SK-N-DZ (cell line): ENCODE measurements around the gene ECM1. TPM values are rescaled to one million over a fixed set of nuclear protein-coding genes. Genes with fewer than 3 reads are reported as not detected.
A peak's percentile ranks its signal among the peaks of the same experiment; 100 is the strongest.

Experiments used
- DNase-seq: peaks from one replicate; pipeline ENCODE4 v3.0.0-alpha.2; 2015; ENCODE audit warnings: low spot score
- polyA plus RNA-seq, 2 experiments: library from polyadenylated mRNA; depleted of rRNA; stranded (reverse); fragments of >200 nt; gene quantifications; 2 replicates each; pipeline ENCODE4 v1.2.3, GENCODE V29; 2014

ECM1 gene
- polyA plus RNA-seq (2014; cell fraction: cytosol; rRNA removed): 1.2 and 1.3 TPM in 2 replicates
- 8.0 and 10.6 TPM in 2 replicates for polyA plus RNA-seq (2014; cell fraction: nucleus; rRNA removed)

DNA sequence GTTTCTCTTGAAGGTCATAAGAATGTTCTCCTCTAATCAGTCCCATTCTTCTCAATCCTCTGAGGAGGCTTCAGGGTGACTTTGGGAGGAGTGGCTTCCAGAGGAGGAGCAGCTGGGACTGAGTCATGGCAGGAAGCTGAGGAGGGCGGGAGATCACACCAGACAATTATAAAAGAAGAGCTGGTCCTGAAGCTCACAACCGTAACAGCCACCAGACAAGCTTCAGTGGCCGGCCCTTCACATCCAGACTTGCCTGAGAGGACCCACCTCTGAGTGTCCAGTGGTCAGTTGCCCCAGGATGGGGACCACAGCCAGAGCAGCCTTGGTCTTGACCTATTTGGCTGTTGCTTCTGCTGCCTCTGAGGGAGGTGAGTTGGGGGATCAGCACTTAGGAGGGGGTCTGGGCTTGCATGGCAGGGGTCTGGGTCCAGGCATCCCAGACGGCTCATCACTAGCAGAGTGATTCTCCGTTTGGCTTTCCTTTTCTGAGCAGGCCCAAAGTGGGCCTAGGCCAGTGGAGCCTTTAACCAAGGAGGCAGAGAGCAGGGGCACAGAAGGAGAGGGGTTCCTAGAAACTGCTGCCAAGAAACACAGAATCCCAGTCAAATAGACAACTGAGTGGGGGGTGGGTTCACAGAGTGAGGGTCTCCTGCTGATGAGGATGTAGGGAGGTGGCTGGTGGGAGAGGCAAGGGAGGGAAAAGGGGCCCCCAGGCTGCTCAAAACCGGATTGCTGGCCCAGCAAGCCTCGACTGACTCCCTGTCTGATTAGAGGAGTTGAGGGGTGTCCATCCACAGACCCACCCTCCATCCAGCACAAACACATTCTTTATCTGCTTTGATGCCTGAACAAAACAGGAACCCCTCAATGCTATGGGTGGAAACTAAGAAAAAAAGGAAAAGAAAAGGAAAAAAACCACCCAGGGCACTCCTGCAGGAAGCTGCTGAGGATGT is at the start of gene ECM1:
ECM1 (plus strand) TSS at position 198 of the 953 bp plus-strand sequence; CDS start at position 299, 101 bp downstream.
- DNase-seq: no peak

DNA sequence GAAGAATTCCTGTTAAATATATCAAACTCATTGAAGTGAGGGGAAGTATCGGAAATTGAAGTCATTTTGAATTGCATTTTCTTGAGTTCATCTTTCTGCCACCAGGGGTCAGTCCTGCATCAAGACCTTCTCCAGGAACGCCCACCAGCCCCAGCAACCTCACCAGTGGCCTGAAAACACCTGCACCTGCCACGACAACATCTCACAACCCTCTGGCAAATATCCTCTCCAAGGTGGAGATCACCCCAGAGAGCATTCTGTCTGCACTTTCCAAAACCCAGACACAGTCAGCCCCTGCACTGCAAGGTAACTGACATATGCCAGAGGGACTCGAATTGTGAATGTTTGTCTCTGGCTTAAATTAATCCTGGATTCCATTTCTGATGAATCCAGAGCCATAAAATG is 43.5 kb upstream of the ECM1 start:
- DNase-seq: peak; percentile 72

DNA sequence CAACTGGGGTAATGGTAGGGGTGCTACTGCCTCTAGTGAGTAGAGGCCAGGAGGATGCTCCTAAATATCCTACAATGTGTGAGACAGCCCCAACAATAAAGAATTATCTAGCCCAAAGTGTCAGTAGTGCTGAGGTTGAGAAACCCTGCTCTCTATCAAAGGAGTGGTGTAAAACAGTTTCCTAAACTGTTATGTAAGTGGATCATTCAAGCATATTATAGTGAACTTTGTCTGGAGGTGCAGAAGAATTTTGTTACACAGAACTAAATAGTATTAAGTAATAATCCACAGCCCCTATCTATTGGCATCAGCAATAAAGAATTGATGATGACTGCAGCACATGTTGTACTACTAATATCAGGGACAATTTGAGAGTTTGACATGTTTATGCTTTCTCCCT is 40.9 kb upstream of the ECM1 start:
- no peak for DNase-seq

DNA sequence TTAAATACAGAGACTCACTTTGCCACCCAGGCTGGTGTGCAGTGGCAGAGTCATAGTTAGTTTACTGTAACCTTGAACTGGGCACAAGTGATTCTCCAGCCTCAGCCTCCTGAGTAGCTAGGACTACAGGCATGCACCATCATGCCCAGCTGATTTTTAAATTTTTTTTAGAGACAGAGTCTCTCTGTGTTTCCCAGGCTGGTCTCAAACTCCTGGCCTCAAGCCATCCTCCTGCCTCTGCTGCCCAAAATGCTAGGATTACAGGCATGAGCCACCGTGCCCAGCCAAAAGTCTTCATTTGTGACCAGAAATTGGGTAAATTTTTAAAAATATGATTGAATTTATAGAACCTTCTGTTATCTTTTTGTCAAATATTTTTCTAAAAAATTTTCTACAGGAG is 38.6 kb upstream of the ECM1 start:
- DNase-seq: no peak

DNA sequence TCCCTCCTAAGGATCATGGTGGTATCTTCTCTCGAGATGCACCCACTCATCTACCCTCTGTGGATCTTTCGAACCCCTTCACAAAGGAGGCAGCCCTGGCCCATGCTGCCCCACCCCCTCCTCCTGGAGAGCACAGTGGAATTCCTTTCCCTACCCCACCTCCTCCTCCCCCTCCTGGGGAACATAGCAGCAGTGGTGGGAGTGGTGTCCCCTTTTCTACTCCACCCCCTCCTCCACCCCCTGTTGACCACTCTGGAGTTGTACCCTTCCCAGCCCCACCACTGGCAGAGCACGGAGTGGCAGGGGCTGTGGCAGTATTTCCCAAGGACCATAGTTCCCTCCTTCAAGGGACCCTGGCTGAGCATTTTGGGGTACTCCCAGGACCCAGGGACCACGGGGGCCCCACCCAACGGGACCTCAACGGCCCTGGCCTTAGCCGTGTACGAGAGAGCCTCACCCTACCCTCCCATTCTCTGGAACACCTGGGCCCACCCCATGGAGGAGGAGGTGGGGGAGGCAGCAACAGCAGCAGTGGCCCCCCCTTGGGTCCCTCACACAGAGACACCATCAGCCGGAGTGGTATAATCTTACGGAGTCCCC is 35.2 kb upstream of the ECM1 start:
- DNase-seq: no peak

DNA sequence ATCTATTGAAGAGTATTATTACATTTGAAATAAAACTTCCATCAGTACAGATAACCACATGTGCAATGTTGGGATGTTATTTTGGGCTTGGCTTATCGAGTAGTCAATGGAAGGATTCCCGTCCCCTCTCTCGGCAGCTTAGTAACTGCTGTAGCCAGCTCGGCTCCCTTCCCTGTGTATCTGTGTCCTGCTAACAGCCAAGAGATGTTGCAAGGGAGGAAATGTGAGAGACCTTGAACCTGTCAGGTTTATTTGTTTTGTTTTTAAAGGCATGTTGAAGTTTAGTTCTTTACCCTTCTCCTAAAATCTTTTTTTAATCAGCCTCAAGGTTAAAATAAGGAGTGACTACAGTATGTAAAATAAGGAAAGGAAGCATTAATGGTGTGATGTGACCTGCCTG is 34.2 kb upstream of the ECM1 start:
- no peak for DNase-seq

DNA sequence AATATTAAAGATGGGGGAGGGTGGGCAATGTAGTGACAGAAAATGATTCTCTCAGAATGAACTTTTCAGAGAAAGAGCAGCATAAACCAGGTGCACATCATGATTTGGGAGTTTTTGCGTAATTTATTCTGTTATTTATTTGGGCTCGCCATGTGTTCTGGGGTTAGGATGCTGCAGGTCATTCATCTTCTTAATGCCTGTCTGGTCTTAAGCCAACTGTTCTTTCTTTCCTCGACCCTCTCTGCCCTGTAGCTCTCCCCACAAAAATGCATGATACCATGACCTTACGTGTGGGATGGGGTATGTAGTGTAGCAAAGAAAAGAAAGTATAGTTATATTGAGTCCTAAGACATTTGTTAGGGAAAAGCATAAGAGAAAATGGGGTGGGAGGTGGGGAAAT is 33.0 kb upstream of the ECM1 start:
- DNase-seq: no peak

DNA sequence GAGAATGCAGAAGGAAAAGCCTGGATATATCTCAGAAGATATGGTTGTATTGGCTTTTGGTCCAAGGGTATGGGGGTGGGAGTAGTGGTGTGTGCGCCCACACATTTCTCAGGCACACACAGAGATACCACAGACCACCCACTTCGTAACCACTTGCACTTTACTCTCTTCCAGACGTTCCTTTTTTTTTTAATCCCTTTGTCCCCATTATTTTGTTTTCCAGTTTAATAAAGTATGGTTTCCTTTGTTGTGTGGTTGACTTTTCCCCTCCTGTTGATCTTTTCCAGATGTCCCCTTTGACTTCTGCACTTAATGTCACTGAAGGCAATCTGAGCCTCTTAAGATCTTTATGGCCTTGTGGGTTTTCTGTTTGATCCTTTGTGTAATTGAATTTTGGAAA is 31.2 kb upstream of the ECM1 start:
- DNase-seq: peak; percentile 93

DNA sequence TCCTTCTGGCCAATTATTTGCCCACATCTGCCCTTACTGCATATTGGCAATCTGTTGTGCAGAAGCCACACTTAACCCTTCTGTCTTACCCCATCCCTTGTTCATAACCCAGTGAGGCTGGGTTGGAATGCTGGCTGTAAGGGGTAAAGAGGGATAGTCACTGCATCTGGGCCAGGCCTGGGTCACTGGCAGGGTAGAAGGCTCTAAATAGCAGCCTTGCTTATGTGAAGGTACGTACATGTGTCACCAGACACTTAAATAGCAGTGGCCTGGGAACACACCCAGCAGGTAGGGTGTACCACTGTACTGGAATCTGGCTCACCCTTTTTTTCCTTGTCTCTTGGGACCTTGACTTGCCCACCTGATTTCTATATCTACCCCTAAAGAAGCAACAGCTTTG is 30.6 kb upstream of the ECM1 start:
- no peak for DNase-seq

DNA sequence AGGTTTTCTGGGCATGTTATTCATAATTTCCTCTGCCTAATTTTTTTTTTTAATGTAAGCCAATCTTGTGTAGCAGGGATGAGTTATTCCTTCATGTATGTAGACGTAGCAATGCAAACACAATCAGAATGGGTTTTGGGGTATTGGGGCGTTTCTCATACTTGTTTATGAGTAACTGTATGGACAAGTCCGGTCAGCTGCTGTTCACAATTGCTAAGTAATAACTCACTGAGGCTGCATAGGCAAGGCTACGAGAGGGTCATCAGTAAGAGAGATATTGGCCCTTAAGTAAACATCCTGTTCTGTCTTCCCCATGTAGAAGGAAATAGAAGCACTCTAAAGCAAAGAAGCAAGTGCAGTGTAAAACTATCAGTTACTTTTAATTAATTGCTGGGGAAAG is 30.2 kb upstream of the ECM1 start:
- DNase-seq: no peak

DNA sequence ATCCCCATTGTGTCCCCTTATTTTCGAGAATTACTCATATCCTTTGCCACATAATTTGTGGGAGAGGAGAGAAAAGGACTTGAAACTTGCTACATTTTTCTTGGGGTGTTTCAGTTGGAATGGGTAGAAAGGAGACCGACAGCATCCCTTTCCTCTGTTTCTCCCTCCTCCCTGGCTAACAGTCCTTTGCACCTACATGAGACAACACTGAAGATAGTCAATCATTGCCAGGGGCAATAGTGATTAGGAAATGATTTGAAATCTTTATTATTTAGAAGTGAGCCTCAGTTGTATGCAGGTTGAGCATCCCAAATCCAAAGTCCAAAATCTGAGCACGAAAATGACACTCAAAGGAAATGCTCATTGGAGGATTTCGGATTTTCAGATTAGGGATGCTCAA is 28.5 kb upstream of the ECM1 start:
- DNase-seq: no peak

DNA sequence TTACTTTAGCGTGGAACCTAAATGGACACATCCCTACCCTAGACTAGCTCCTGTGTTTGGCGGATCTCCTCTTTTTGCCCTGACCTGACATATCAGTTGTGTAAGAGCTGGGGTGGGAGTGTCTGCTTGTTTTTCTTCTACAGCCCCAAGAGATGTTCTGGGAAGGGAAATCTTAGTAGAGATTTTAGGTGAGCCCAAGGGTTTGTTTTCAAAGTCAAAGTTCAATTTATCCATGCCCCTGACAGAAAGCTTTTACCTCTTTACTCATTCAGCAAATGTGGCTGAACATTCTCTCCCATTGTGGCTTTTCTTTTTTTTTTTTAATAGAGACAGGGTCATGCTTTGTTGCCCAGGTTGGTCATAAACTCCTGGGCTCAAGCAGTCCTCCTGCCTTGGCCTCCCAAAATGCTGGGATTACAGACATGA is 28.0 kb upstream of the ECM1 start:
- no peak for DNase-seq

DNA sequence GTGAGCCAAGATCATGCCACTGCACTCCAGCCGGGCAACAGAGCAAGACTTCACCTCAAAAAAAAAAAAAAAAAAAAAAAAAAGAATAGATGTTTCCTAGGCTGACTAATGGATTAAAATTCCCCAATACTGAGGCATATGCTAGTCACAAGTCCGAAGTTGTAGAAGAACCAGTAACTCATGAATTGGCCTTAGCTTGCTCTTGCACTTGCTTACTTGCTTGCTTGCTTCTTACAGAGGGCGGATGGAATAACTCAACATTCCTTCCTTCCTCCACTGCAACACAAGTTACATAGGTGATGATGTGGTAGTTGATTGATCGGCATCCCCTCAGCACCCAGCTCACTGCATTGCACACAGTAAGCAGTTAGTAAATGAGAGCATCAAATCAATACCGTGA is 23.5 kb upstream of the ECM1 start:
- DNase-seq: no peak

DNA sequence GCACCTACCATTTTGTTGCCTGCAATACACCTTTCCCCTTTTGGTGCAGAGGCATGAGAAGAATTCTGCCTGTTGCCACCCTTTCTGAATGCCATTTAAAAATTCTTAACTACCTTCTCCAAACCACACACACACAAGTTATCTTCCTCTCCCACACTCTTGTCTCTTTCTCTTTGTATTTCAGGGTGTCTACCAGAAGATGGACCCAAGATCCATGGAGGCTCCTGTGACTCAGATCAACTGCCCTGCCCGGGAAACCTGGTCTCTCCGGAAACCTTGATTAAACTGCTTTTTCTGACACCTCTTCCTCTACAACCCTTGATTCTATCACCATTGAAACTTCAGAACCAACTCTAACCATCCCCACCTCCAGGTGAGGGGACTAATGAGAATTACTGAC is 23.0 kb upstream of the ECM1 start:
- DNase-seq: no peak

DNA sequence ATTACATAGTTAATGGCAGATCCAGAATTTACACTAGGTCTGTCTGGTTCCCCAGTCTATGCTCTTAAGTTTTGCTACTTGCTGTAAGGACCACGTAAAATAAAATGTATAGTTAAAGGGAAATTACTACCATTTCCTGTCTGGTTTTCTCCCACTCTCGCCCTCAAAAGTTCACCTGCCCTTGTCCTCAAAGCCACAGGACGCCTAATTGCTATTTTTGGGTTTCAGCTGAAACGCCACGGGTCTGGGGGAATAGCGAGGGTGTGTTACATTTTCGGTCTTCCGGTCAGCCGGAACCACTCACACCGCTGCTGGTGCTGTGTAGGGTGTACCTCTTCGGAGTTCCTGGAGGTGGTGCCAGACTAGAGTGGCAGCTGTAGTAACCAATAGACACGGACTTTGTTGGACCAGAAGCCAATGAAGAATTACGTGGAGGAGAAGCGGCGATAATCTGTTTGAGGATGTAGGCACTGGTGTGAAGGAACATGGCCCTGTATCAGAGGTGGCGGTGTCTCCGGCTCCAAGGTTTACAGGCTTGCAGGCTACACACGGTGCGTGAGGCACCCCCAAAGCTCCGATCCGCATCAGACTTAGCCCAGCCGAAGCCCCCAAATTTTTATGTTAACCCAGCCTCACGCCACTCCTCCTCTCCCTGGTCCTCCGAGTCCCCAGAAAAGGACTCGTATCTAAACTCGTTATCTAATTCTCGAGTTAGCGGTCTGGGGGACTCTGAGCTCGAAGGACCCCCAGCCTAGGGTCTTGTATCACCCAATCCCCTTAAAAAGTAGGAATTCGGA is 20.7 kb upstream of the ECM1 start, which contains the start of gene TARS2:
TARS2 (plus strand) TSS at position 454 of the 797 bp plus-strand sequence; CDS start at position 486, 32 bp downstream.
- peak; percentile 100 for DNase-seq

DNA sequence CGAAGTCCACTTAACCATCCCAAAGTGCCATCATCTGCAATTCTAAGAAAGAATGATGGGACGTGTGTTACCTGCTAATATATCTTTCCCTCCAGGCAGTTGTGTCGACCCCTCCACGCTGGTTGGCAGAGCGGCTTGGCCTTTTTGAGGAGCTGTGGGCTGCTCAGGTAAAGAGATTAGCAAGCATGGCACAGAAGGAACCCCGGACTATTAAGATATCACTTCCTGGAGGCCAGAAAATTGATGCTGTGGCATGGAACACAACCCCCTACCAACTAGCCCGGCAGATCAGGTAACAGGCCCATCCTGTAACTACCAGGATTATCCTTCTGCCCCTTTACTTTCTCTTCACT is 20.2 kb upstream of the ECM1 start:
- no peak for DNase-seq

DNA sequence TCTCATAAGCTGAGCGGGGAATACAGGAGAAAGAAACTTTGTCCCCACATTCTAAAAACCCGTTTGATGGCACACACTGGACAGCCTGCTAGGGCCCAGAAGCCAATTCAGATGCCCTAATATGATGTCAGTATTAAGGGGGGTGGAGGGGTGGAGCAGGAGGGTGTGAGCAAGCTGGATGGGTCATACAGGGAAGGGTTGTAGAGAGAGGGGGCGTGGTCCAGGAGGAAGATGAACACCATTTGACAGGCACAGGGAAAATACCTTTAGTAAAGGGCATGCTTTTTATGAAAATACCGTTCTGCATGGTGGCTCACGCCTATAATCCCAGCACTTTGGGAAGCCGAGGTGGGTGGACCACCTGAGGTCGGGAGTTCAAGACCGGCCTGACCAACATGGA is 14.7 kb upstream of the ECM1 start:
- DNase-seq: no peak

DNA sequence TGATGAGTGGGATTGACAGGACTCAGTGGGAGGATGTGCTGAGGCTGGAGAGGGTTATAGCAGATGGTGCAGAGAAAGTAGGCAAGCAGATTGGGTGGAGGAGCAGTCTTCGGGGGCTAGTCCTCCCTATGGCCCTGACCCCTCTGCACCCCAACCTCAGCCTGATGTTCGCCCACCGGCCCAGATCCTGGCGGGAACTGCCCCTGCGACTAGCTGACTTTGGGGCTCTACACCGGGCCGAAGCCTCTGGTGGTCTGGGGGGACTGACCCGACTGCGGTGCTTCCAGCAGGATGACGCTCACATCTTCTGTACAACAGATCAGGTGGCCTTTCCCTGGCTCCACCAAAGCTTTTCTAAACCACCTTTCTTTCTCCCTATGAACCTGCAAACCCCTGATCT is 9.6 kb upstream of the ECM1 start:
- no peak for DNase-seq

DNA sequence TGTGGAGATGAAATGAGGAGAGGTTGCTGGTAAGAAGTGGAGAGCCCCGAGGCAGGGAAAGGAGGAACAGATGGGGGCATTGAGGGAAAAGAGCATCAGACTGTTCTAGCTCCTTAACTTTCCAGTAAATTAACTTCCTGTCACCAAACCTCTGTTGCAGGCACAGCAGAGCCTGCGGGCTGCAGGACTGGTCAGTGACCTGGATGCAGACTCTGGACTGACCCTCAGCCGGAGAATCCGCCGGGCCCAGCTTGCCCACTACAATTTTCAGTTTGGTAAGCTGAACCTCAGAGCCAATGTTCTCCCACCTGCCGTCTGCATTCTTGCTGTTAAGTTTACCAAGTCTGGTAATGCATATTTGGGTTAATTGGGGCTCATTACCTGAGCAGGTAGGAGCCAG is 2.5 kb upstream of the ECM1 start:
- no peak for DNase-seq

DNA sequence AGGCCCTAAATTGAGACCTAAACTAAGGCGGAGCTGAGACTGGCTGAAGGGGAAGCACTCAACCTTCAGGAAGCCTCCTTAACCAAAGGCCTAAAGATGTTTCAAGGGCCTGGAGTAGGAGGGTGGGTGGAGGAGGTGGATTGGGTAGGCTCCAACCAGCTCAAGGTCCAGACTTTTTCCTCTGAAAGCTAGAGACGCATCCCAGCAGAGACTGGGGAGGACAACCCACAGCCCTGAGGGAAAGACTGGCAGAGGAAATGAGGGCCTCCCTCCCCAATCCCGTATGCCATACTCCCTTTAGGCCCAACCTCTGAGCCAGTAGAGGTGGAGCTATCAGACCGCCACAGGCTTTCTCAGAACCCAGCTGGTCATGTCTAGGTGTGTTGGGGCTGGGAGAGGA is 1.1 kb downstream of the ECM1 start:
- DNase-seq: no peak

DNA sequence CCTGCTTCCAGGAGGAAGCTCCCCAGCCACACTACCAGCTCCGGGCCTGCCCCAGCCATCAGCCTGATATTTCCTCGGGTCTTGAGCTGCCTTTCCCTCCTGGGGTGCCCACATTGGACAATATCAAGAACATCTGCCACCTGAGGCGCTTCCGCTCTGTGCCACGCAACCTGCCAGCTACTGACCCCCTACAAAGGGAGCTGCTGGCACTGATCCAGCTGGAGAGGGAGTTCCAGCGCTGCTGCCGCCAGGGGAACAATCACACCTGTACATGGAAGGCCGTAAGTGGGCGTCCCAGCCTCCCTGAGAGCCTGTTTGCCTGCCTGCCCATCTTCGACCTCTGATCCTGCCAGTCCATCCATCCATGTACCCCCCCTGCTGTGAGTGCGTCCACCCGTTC is 3.6 kb downstream of the ECM1 start:
- DNase-seq: no peak
